Stimulated activated CD8-positive, alpha-beta memory T cell treated with anti-CD3 and anti-CD28 coated beads, Interleukin-15, amount 100 ng/mL, for 48 hours (primary cell): ENCODE measurements around the gene ZNF609.

Experiments
- DNase-seq, 2 donors: peaks; one replicate each; pipeline ENCODE4 v3.0.0-alpha.2; 2020; ENCODE audit warnings: low read depth in 2 of 2

The ZNF609 gene

DNA sequence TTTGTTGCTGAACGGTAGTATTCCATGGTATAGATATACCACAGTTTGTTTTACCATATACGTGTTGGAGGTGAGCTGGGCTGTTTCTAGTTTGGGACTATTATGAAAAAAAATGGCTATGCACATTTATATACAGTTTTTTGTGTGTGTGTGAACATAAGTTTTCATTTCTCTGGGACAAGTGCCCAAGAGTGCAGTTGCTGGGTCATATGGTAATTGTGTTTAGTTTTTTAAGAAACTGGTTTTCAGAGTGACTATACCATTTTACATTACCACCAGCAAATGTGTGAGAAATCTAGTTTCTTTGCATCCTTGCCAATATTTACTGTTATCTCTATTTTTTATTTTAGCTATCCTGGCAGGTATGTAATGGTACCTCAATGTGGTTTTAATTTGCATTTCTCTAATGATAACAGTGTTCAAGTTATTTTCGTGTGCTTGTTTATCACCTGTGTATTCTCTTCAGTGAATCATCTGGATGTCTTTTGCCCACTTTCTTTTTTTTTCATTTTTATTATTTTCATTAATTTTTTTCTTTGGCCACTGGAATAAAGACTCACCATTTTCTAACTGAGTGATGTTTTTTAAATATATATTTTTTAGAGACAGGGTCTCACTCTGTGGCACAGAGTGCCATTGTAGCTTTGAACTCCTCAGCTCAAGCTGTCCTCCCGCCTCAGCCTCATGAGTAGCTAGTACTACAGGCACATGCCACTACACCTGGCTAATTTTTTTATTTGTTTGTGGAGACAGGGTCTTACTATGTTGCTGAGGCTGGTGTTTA, 75.3 kb downstream of the ZNF609 start:
- no peak for DNase-seq

DNA sequence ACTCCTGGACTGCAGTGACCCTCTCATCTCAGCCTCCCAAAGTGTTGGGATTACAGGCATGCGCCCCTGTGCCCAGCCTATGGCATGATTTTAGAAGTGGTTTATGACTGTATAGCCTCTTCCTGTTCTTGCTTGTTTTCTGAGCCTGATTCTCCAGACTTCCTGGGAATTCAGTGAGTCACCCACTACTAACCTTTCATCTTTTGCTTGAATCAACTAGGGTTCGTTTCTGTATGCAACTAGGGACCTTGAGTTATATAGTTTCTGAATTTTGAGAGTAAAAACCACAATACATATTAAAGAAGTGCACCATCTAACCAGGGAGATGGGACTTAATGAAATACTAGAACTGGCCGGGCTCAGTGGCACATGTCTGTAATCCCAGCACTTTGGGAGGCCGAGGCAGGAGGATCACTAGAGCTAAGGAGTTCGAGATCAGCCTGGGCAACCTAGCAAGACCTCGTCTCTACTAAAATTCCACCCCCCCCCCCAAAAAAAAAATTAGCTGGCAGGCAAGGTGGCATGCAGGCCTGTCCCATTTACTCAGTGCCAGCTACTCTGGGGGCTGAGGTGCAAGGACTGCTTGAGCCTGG, 76.0 kb downstream of the ZNF609 start:
- DNase-seq = peak in 1 of 2 donors; percentile 1

- DNase-seq = no peak
Observed at GRCh38 chr15:64542091-64542490, 81.7 kb downstream of the ZNF609 start.

GRCh38 chr15:64544450-64544849, 84.1 kb downstream of the ZNF609 start:
- DNase-seq = no peak

DNA sequence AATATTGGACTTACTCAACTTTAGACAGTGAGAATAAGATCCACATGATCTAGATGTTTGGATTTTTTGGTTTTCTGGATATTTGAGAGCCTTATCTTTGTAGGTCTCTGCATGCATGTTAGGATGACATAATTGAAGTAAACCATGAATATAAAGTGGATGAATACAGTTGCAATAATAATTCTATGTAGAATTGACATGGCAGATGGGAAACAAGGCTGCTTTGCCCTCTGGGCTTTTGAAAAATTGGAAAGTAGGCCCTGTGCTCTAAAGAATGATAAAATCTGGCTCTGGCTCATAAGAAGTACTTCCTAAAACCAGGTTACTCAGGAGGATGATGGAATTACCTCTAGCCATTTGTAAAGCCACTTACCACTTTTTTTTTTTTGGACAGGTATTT, 86.9 kb downstream of the ZNF609 start:
- DNase-seq = no peak

- DNase-seq = no peak
Observed at GRCh38 chr15:64548235-64548634, 87.9 kb downstream of the ZNF609 start.

- no peak for DNase-seq
Observed at GRCh38 chr15:64549860-64550259, 89.5 kb downstream of the ZNF609 start.

GRCh38 chr15:64552281-64552948, 92.0 kb downstream of the ZNF609 start:
- DNase-seq = no peak

GRCh38 chr15:64558460-64559179, 98.2 kb downstream of the ZNF609 start:
- DNase-seq = no peak

DNA sequence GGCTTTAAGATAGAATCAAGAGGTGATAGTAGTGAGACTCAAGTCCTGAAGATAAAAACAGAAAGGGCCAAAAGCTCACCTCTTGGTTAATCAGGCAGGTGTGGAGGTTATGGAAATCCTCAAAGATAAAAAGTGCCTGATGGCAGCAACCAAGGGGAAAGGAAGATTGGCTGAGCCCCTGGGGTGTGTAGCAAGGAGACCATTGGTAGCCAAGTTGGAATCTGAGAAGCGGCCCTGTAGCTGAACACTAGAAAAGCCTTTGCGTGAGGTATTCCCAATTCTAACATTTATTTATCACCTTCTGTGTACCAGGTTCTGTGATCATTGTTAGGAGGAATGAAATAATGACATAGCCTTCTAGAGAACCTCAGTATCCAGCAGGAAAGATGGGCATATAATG, 98.9 kb downstream of the ZNF609 start:
- DNase-seq = no peak

DNA sequence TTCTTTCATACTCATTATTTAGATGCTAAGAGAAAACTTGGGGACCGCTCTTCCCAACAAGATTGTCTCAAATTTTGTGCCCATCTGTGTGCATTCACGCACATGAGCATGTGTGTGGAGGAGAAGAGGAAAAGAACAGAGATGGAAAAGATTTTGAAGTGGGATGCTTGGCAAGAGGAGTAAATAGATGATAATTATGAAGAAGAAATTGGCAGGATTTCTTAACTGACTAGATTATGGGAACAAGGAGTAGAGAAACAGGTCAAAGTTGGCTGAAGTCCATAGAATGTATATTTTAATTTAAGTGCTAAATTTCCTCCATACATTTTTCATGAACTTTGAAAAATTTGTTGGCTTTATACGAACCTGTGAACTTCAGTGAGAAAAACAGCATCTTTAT, 100.1 kb downstream of the ZNF609 start:
- DNase-seq = no peak

DNA sequence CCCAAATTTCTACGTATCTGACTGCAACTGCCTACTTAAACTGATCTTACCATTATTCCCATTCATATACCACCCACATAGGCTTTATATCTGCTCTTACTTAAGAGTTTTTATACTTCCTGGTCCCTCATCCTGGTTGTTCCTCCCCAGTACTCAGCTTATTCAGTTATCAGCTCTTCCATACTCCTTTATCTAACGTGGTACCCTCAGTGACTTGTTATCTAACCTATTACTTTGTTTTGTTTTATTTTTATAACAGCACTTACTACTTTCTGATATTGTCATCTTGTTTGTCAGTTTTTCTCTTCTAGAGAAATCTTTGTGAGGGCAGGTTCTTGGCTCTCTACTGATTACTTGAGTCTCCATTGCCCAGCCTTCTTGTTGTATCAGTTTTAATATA, 100.6 kb downstream of the ZNF609 start:
- DNase-seq = no peak

DNA sequence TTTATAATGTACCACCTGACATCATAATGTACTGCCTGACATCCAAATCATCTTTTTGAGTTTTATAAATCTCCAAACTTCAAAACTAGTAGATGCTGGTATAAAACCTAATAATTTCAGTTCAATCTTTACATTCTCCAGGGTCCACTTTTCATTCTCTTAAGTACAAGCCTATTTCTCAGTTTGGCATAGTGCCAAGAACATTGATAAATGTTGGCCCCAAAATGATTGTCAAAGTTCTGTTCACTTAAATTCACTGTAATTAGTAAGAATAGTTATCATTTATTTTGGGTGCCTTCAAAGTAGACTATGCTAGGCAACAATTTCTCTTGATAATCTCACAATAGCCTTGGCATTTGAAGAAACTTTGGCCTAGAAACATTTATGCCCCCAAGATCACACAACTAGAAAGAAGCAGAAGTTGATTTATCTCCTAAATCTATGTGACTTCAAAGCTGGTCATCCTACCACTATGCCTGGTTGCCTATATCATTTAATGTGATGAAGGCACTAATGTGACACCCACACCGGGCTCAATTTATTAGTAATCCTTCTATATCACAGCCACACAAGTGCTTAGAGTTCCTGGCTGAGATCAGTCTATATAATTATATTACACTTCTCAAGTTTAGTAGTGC, 101.7 kb downstream of the ZNF609 start:
- DNase-seq = no peak

- no peak for DNase-seq
Observed at GRCh38 chr15:64566102-64566501, 105.7 kb downstream of the ZNF609 start.

DNA sequence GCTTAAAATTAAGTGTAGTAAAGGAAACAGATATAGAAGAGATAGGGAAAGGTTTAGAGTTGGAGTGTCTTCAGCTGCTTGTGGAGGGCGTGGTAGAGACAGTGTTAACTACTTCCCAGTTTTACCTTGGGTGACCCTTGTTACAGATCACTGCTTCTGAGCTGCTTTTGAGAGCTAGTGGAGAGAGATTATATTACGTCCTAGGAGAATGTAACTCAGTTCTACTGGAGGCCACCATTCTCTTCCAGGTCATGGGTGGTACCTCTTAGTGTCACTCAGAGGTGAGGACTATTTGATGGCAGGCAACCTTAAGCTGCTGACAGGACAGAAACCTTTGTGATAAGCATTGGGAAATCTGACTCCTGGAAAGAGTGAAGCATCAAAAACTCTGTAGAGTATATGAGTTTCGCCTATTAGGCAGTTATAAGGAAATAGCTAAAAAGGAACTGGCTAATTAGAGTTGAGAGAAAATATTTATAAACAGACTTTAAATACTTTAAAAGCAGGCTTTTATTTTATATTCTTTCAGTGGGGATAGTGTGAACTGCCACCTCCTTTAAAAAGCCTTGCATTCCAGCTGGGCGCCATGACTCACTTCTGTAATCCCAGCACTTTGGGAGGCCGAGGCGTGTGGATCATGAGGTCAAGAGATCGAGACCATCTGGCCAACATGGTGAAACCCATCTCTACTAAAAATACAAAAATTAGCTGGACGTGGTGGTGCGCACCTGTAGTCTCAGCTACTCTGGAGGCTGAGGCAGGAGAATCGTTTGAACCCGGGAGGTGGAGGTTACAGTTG, 106.5 kb downstream of the ZNF609 start:
- DNase-seq = no peak

- DNase-seq = no peak
Observed at GRCh38 chr15:64568765-64569164, 108.4 kb downstream of the ZNF609 start.

DNA sequence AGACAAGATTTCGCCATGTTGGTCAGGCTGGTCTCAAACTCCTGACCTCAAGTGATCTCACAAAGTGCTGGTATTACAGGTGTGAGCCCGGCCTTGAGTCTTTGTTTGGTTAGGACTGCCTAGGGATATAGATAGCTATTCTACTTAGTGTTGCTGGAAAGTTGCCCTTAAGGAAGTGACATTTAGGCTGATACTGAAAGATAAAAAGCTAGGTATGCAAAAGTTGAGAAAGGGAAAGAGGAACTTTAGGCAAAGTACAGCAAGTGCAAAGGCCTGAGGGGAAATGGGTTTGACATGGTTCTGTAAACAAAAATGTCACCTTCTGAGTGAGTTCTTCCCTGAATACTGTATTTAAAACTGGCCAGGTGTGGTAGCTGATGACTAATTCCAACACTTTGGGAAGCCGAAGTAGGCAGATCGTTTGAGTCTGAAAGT, 111.5 kb downstream of the ZNF609 start:
- DNase-seq = no peak

GRCh38 chr15:64572856-64573255, 112.5 kb downstream of the ZNF609 start:
- no peak for DNase-seq

GRCh38 chr15:64574301-64575017, 114.1 kb downstream of the ZNF609 start:
- DNase-seq = no peak

GRCh38 chr15:64580696-64581407, 120.5 kb downstream of the ZNF609 start:
- DNase-seq = no peak
